ENCODE data around the gene GRIN2A.

- TF ChIP-seq EZH2 (IDR thresholded peaks at IDR 0.05) (no peak), POLR2AphosphoS5 (IDR thresholded peaks at IDR 0.05; ENCODE audit: borderline replicate concordance, low read depth, low read length) (no peak), FOXP2 (optimal IDR thresholded peaks at IDR 0.05; ENCODE audit: control extremely low read depth, extremely low read length, insufficient read depth) (no peak)
Measured at GRCh38 chr16:10103118-10103517, 79.1 kb downstream of the GRIN2A start.

All from SK-N-MC (cell line).